Bladder microvascular endothelial cell (primary cell): ENCODE results near the gene PDCD4. TPM values are rescaled to one million over a fixed set of nuclear protein-coding genes. Genes with fewer than 3 reads are reported as not detected.

ENCODE experiments used
- total RNA-seq: library from RNA; depleted of rRNA; stranded (reverse); fragments of >200 nt; gene quantifications from 2 replicates; pipeline ENCODE4 v1.2.3, GENCODE V29; 2014

PDCD4 gene
- 37.9 and 184 TPM in 2 replicates for total RNA-seq

GRCh38 chr10:110871298-110872084 is at the start of gene PDCD4:
TSS of gene PDCD4 (plus strand) at chr10:110871928. CDS start at chr10:110876028, 4,100 bp downstream.

GRCh38 chr10:110918643-110919348 is 47.1 kb downstream of the PDCD4 start, which contains the start of gene BBIP1:
TSS of gene BBIP1 (minus strand) at chr10:110919180. CDS start at chr10:110918157, 1,023 bp downstream.

GRCh38 chr10:110919349-110919931 is 47.7 kb downstream of the PDCD4 start, which contains the start of gene SHOC2:
TSS of gene SHOC2 (plus strand) at chr10:110919604. CDS start at chr10:110964359, 44,755 bp downstream.

Other genes starting within 250 kb of the PDCD4 start
- gene RBM20, start 227.6 kb upstream of the PDCD4 start, total RNA-seq = 4.0 TPM in 1 of 2 replicates, not detected in the other
- gene BBIP1, start 47.3 kb downstream of the PDCD4 start, total RNA-seq = 12.8 and 26.7 TPM in 2 replicates
- gene SHOC2, start 47.7 kb downstream of the PDCD4 start, total RNA-seq = 28.8 and 67.7 TPM in 2 replicates
- 0.06 and 0.16 TPM in 2 replicates for gene ADRA2A, start 205.1 kb downstream of the PDCD4 start, total RNA-seq